Measurements from ENCODE around the gene TNFAIP3. TPM values are rescaled to one million over a fixed set of nuclear protein-coding genes. Genes with fewer than 3 reads are reported as not detected.

Gene TNFAIP3
- total RNA-seq, 1 experiment from 2014 or later = 1.7 TPM

DNA sequence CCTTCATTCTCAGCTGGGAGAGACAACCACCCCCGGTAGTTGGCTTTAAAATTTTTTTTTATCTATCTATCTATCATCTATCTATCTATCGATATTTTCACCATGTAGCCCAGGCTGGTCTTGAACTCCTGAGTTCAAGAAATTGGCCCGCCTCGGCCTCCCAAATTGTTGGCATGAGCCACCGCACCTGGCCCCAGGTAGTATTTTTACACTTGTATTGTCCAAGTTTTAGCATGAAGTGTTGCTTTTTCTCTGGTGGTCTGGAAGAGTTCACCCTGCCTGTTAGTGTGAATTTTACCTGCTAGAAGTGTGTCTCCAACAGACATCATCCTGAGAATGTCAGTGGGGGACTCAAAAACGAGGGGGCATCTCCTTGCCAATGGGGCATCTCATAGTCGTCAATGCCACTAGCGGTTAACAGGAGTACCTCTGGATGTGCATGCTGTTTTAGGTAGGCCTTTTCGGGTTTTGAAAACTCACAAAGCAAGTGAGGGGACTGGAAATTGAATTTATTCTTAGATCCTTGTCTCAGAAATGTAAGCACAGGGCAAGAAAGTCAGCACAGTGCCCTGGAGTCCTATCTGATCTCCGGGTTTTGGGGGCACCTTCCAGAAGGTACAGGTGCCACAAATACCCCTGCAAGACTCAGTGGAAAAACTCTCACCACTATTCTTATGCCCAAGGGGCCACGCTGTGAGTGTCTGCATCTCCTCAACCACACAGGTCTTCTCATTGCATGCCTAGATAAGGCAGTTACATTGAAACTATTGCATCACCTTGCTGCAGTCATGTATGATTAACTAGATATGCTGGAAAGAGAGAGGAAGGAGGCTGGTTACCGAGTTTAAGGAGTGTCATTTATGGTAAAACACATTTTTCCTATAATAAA is 37.1 kb downstream of the TNFAIP3 start:
- Histone ChIP-seq H3K4me3 (ENCODE audit: insufficient read depth, low read depth, low read length) (no peak overlapping the region), H3K27me3 (ENCODE audit: control insufficient read depth, insufficient read depth, low read length) (no peaks in the 10 kb centered on the region), H3K36me3 (replicated peaks; ENCODE audit: control insufficient read depth, insufficient read depth, low read length) (no peaks in the 10 kb centered on the region)
- DNase-seq = no peak

- no peak for DNase-seq
- Histone ChIP-seq H3K27me3 (ENCODE audit: control insufficient read depth, insufficient read depth, low read length) (no peaks in the 10 kb centered on the region), H3K36me3 (replicated peaks; ENCODE audit: control insufficient read depth, insufficient read depth, low read length) (no peaks in the 10 kb centered on the region), H3K4me3 (ENCODE audit: insufficient read depth, low read depth, low read length) (no peak overlapping the region)
Observed at GRCh38 chr6:137904822-137905617, 38.0 kb downstream of the TNFAIP3 start.

- H3K36me3 ChIP-seq (replicated peaks; ENCODE audit: control insufficient read depth, insufficient read depth, low read length) = no peaks in the 10 kb centered on the region
- H3K4me3 ChIP-seq (ENCODE audit: insufficient read depth, low read depth, low read length) = no peak overlapping the region
- DNase-seq = no peak
- H3K27me3 ChIP-seq (ENCODE audit: control insufficient read depth, insufficient read depth, low read length) = no peaks in the 10 kb centered on the region
Observed at GRCh38 chr6:137906020-137906472, 39.0 kb downstream of the TNFAIP3 start.

DNA sequence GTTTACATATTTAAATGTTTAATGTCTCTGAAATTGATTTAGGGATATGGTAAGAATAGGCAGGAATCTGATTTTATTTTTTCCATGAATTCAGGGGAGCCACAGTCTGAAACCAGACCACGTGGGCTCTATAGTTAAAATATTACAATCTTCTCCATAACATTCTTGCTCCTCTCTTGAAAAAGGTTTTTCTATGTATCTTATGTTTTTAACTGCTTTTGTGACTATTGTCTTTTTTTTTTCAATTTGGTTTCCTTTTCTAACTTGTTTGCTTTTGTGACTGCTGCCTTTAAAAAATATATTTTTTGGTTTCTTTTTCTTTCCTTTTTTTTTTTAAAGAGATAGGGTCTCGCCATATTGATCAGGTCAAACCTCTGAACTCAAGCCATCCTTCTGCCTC is 40.1 kb downstream of the TNFAIP3 start:
- Histone ChIP-seq H3K27me3 (ENCODE audit: control insufficient read depth, insufficient read depth, low read length) (no peaks in the 10 kb centered on the region), H3K36me3 (replicated peaks; ENCODE audit: control insufficient read depth, insufficient read depth, low read length) (no peaks in the 10 kb centered on the region), H3K4me3 (ENCODE audit: insufficient read depth, low read depth, low read length) (no peak overlapping the region)
- no peak for DNase-seq

DNA sequence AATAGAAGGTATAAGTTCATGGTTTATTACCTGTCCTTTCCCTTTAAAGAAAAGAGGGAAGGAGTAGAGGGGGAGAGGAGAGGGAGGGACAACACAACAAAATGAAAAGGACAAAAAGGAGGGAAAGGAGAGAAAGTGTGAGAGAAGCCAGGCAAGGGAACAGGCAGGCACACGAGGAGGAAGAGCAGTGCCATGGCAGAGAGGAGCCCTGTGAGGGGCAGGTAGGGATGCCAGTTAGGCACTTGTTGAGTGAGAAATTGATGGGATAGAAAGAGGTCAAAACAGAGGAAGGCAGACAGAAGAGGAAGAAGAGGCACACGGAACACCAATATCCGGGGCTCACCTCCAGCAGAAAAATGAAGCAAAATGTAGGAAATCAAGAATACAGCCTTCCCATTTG is 42.5 kb downstream of the TNFAIP3 start:
- Histone ChIP-seq H3K36me3 (replicated peaks; ENCODE audit: control insufficient read depth, insufficient read depth, low read length) (no peaks in the 10 kb centered on the region), H3K27me3 (ENCODE audit: control insufficient read depth, insufficient read depth, low read length) (no peaks in the 10 kb centered on the region), H3K4me3 (ENCODE audit: insufficient read depth, low read depth, low read length) (no peak overlapping the region)
- no peak for DNase-seq

DNA sequence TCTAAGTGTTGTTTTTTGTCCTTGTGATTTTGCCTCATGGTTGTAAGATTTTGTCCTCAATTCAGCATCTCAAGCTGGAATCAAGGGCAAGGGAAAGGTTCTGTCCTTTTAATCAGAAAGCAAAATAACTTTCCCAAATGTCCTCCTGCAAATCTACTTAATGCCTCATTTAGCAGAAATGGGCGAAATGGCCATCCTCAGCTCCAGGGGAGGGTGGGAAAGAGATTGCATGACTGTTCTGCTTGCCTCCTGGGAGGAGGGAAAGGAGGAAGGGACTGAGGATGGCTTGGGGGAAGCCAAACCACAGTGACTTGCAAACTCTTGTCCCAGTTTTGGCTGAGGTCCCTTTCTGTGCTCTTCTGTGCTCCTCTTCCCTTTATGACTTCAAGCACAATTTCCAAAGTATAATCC is 43.4 kb downstream of the TNFAIP3 start:
- Histone ChIP-seq H3K36me3 (replicated peaks; ENCODE audit: control insufficient read depth, insufficient read depth, low read length) (no peaks in the 10 kb centered on the region), H3K4me3 (ENCODE audit: insufficient read depth, low read depth, low read length) (no peak overlapping the region), H3K27me3 (ENCODE audit: control insufficient read depth, insufficient read depth, low read length) (no peaks in the 10 kb centered on the region)
- no peak for DNase-seq

- no peak for DNase-seq
- Histone ChIP-seq H3K4me3 (ENCODE audit: insufficient read depth, low read depth, low read length) (no peak overlapping the region), H3K36me3 (replicated peaks; ENCODE audit: control insufficient read depth, insufficient read depth, low read length) (no peaks in the 10 kb centered on the region), H3K27me3 (ENCODE audit: control insufficient read depth, insufficient read depth, low read length) (no peaks in the 10 kb centered on the region)
Observed at GRCh38 chr6:137910843-137911456, 43.9 kb downstream of the TNFAIP3 start.

- Histone ChIP-seq H3K36me3 (replicated peaks; ENCODE audit: control insufficient read depth, insufficient read depth, low read length) (no peaks in the 10 kb centered on the region), H3K27me3 (ENCODE audit: control insufficient read depth, insufficient read depth, low read length) (no peaks in the 10 kb centered on the region), H3K4me3 (ENCODE audit: insufficient read depth, low read depth, low read length) (no peak overlapping the region)
- no peak for DNase-seq
Observed at GRCh38 chr6:137911675-137912191, 44.7 kb downstream of the TNFAIP3 start.

DNA sequence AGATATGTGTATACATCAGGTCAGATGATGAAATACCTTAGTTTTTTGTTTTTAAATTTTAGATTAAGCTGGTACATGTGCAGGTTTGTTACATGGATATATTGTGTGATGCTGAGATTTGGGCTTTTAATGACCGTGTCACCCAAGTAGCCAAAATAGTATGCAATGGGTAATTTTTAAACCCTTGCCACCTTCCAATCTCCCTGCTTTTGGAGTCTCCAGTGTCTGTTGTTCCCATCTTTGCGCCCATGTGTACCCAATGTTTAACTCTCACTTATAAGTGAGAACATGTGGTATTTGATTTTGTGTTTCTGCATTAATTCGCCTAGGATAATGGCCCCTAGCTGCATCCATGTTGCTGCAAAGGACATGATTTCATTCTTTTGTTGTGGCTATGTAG is 45.8 kb downstream of the TNFAIP3 start:
- DNase-seq = no peak
- H3K36me3 ChIP-seq (replicated peaks; ENCODE audit: control insufficient read depth, insufficient read depth, low read length) = no peaks in the 10 kb centered on the region
- H3K27me3 ChIP-seq (ENCODE audit: control insufficient read depth, insufficient read depth, low read length) = no peaks in the 10 kb centered on the region
- H3K4me3 ChIP-seq (ENCODE audit: insufficient read depth, low read depth, low read length) = no peak overlapping the region

- Histone ChIP-seq H3K36me3 (replicated peaks; ENCODE audit: control insufficient read depth, insufficient read depth, low read length) (no peaks in the 10 kb centered on the region), H3K27me3 (ENCODE audit: control insufficient read depth, insufficient read depth, low read length) (no peaks in the 10 kb centered on the region), H3K4me3 (ENCODE audit: insufficient read depth, low read depth, low read length) (no peak overlapping the region)
- DNase-seq = no peak
Observed at GRCh38 chr6:137913434-137913833, 46.4 kb downstream of the TNFAIP3 start.

GRCh38 chr6:137913996-137914529 is 47.0 kb downstream of the TNFAIP3 start:
- DNase-seq = no peak
- H3K4me3 ChIP-seq (ENCODE audit: insufficient read depth, low read depth, low read length) = no peak overlapping the region
- no peaks in the 10 kb centered on the region for H3K36me3 ChIP-seq (replicated peaks; ENCODE audit: control insufficient read depth, insufficient read depth, low read length)
- H3K27me3 ChIP-seq (ENCODE audit: control insufficient read depth, insufficient read depth, low read length) = no peaks in the 10 kb centered on the region

DNA sequence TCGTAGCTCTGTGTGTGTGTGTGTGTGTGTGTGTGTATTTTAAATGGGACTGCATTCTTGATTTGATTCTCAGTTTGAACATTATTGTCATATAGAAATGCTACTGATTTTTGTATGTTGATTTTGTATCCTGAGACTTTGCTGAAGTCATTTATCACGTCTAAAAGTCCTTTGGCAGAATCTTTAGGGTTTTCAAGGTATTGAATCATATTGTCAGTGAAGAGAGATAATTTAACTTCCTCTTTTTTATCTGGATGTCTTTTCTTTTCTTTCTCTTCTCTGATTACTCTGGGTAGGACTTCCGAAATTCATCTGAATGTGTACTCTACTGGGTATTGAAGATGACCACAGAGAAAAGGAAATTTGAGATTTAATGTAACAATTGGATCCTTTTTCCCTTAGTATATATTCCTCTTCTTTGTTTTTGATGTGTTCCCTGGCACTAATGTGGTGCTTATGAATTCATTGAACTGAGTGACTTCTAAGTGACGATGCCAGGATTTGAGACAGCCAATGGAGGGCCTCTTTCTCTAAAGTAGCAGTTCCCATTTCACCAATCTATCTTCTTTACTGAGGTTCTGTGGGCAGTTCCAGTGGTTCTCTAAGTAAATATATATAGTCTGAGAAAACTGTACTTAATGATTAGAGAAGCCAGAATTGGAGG is 47.6 kb downstream of the TNFAIP3 start:
- DNase-seq = no peak
- Histone ChIP-seq H3K4me3 (ENCODE audit: insufficient read depth, low read depth, low read length) (no peak overlapping the region), H3K36me3 (replicated peaks; ENCODE audit: control insufficient read depth, insufficient read depth, low read length) (no peaks in the 10 kb centered on the region), H3K27me3 (ENCODE audit: control insufficient read depth, insufficient read depth, low read length) (no peaks in the 10 kb centered on the region)

- Histone ChIP-seq H3K36me3 (replicated peaks; ENCODE audit: control insufficient read depth, insufficient read depth, low read length) (no peaks in the 10 kb centered on the region; the same call in 1 of the 2 replicates), H3K4me3 (ENCODE audit: insufficient read depth, low read depth, low read length) (no peak overlapping the region), H3K27me3 (ENCODE audit: control insufficient read depth, insufficient read depth, low read length) (no peaks in the 10 kb centered on the region)
- DNase-seq = no peak
Observed at GRCh38 chr6:137915790-137916189, 48.7 kb downstream of the TNFAIP3 start.

Measured in H7 (cell line).